Measurements from ENCODE around the gene CLEC2L. TPM values are rescaled to one million over a fixed set of nuclear protein-coding genes. Genes with fewer than 3 reads are reported as not detected.

CLEC2L gene
- total RNA-seq (0.18 and 0.27 TPM in 2 replicates), polyA plus RNA-seq (0.16 and 0.26 TPM in 2 replicates)

DNA sequence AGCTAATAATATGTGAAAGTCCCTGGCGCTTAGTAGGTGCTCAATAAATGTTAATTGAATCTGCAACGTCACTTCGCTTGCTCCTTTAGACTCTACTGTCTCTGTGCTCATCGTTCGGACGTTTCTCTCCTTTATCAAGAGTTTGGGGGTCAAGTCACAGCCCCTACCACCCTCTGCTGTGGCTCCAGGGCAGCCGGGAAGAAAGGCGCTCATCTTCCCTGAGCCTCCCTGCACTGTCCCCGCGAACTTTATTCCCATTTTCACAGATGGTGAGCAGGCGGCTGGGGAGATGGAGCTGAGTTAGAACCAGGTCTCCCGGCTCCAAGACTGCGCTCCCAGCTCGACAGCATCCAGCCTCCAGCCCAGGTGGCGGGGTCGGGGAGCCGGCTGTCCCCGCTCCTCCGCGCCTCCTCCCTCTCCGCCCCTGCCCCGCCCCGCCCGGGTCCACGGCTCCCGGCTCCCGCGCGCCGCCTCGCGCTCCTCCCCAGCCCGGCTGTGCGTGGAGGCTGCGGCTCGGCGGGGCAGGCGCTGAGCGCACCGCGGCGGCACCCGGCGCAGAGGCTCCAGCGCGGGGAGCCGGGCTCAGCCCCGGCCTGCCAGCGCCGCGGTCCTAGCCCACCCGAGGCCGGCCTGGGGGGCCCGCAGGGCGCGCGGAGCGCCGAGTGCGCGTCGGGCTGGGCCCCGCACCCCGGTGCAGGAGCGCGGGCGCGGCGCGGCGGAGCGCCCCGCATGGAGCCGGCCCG is at the start of gene CLEC2L:
CLEC2L (plus strand) TSS at position 487 of the 743 bp plus-strand sequence; CDS start at position 730, 243 bp downstream.
- no peaks in the 10 kb centered on the region for H3K4me1 ChIP-seq (ENCODE audit: low read depth)
- no peaks in the 10 kb centered on the region for H3K36me3 ChIP-seq
- peak in 1 of 2 donors; percentile 43 for DNase-seq (ENCODE audit: low read depth in 1 of 2, low spot score in 1 of 2)
- TF ChIP-seq, protein P1, sequence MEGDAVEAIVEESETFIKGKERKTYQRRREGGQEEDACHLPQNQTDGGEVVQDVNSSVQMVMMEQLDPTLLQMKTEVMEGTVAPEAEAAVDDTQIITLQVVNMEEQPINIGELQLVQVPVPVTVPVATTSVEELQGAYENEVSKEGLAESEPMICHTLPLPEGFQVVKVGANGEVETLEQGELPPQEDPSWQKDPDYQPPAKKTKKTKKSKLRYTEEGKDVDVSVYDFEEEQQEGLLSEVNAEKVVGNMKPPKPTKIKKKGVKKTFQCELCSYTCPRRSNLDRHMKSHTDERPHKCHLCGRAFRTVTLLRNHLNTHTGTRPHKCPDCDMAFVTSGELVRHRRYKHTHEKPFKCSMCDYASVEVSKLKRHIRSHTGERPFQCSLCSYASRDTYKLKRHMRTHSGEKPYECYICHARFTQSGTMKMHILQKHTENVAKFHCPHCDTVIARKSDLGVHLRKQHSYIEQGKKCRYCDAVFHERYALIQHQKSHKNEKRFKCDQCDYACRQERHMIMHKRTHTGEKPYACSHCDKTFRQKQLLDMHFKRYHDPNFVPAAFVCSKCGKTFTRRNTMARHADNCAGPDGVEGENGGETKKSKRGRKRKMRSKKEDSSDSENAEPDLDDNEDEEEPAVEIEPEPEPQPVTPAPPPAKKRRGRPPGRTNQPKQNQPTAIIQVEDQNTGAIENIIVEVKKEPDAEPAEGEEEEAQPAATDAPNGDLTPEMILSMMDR (IDR thresholded peaks at IDR 0.05; ENCODE audit: low read depth, low read length): no peak
- no peak within 1 kb of the TSS for H3K27ac ChIP-seq
- H3K9me3 ChIP-seq (ENCODE audit: low read depth): no peaks in the 10 kb centered on the region
- peak within 1 kb of the TSS; percentile 16 for H3K4me3 ChIP-seq
- H3K27me3 ChIP-seq: peaks cover 68% of the 10 kb centered on the region

DNA sequence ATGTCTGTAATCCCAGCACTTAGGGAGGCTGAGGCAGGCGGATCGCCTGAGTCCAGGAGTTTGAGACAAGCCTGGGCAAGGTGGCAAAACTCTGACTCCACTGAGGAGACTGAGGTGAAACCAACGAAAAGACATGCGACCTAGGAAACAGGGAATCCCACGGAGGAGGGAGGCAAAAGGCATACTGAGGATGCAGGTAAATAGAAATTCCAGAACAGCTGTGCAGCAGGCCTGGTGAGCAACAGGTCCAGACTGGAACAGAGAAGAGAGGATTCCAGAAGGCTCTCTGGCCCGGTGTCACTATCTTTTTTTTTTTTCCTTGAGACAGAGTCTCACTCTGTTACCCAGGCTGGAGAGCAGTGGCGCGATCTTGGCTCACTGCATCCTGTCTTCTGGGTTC is 47.3 kb upstream of the CLEC2L start:
- no peaks in the 10 kb centered on the region for H3K4me1 ChIP-seq (ENCODE audit: low read depth)
- no peaks in the 10 kb centered on the region for H3K36me3 ChIP-seq
- H3K27ac ChIP-seq: no peak overlapping the region
- TF ChIP-seq, protein P1 (IDR thresholded peaks at IDR 0.05; ENCODE audit: low read depth, low read length): no peak
- DNase-seq (ENCODE audit: low read depth in 1 of 2, low spot score in 1 of 2): no peak
- H3K4me3 ChIP-seq: no peak overlapping the region
- H3K9me3 ChIP-seq (ENCODE audit: low read depth): no peaks in the 10 kb centered on the region
- peaks cover 8% of the 10 kb centered on the region for H3K27me3 ChIP-seq

DNA sequence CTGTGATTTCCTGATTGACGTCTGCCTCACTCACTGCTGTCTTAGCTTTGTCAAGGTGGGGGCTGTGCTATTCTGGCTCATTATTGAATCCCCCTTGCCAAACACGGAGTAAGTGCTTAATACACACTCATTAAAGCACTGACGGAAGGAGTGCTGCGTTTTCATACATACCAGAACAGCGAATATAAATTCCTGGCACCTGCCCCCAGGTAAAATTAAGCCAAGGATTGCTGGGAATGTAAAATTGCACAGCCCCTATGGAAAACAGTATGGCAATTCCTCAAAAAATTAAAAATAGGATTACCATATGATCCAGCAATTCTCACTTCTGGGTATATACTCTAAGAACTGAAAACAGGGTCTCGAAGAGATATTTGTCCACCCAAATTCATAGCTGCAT is 46.6 kb upstream of the CLEC2L start:
- no peak overlapping the region for H3K4me3 ChIP-seq
- H3K27me3 ChIP-seq: peaks cover 15% of the 10 kb centered on the region
- H3K27ac ChIP-seq: no peak overlapping the region
- TF ChIP-seq, protein P1 (IDR thresholded peaks at IDR 0.05; ENCODE audit: low read depth, low read length): no peak
- no peaks in the 10 kb centered on the region for H3K9me3 ChIP-seq (ENCODE audit: low read depth)
- H3K4me1 ChIP-seq (ENCODE audit: low read depth): no peaks in the 10 kb centered on the region
- H3K36me3 ChIP-seq: no peaks in the 10 kb centered on the region
- no peak for DNase-seq (ENCODE audit: low read depth in 1 of 2, low spot score in 1 of 2)

DNA sequence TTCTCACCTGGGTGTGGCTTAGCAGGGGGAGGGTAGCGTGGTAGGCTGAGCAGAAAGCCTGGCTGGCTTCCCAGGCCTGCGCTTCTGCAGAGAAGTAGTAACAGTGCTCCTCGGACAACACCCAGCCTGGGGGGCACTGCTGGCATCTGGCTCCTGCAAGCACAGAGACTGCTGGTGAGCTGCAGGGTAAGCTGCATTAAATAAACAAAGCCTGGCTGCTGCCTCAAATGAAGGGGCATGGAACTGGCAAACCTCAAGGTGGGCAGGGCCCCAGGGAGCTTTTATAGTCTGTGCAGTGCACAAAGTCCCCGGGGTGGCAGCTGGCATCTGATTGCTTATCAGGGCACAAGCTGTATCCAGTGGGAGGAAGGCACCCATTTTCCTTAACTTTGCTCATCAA is 43.9 kb upstream of the CLEC2L start:
- Histone ChIP-seq H3K36me3 (no peaks in the 10 kb centered on the region), H3K9me3 (ENCODE audit: low read depth) (no peaks in the 10 kb centered on the region), H3K4me1 (ENCODE audit: low read depth) (peaks cover 8% of the 10 kb centered on the region), H3K4me3 (no peak overlapping the region), H3K27ac (no peak overlapping the region), H3K27me3 (peaks cover 43% of the 10 kb centered on the region)
- TF ChIP-seq, protein P1 (IDR thresholded peaks at IDR 0.05; ENCODE audit: low read depth, low read length): no peak
- no peak for DNase-seq (ENCODE audit: low read depth in 1 of 2, low spot score in 1 of 2)

DNA sequence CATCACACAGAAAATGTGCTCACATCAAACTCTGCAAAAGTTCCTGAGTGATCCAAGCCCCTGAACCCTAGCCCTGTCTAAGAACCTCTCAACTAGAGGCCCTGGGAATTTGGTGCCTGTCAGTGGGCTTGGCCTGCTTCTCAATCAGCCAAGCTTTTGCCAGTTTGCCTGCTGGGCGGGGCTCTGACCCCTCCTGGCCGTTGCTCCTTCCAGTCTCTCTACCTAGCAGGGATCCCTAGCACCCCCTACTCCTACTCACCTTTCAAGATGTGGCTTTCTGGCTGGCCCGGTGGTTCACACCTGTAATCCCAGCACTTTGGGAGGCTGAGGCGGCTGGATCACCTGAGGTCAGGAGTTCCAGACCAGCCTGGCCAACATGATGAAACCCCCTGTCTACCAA is 42.1 kb upstream of the CLEC2L start:
- no peak for DNase-seq (ENCODE audit: low read depth in 1 of 2, low spot score in 1 of 2)
- H3K4me1 ChIP-seq (ENCODE audit: low read depth): peaks cover 8% of the 10 kb centered on the region
- H3K9me3 ChIP-seq (ENCODE audit: low read depth): no peaks in the 10 kb centered on the region
- TF ChIP-seq, protein P1 (IDR thresholded peaks at IDR 0.05; ENCODE audit: low read depth, low read length): no peak
- H3K27me3 ChIP-seq: peaks cover 55% of the 10 kb centered on the region
- no peak overlapping the region for H3K27ac ChIP-seq
- H3K4me3 ChIP-seq: no peak overlapping the region
- no peaks in the 10 kb centered on the region for H3K36me3 ChIP-seq
